ENCODE data around the gene LCN15.
"Not testable (repeated sequence)": the region's sequence is repeated elsewhere in the genome, so short reads cannot be mapped to it uniquely, and the experiment has no call there.

LCN15 gene

DNA sequence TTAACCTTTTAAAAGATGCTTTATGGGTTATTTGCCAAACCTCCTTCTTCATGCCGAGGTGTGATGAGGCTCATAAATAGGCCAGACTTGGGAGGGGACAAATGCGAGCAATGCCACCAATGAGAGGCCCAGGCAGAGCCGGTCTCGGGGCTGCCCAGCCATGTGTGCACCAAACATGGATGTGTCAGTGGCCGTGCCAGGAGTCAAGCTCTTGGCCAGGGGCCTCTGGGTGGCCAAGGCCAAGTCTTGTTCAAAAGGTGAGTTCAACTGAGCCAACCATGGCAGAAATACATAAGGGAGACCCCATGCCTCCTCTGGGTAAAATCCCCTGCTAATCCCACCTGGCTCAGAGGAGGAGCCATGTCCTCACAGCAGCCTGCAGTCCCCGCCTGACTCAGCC, 10.9 kb upstream of the LCN15 start:
- no peak for DNase-seq (ENCODE audit: insufficient read length, low spot score)
- no peak for FAIRE-seq
- no peak for TF ChIP-seq POLR2A (IDR thresholded peaks at IDR 0.05; ENCODE audit: low read depth, low read length)

- TF ChIP-seq POLR2A (IDR thresholded peaks at IDR 0.05; ENCODE audit: low read depth, low read length): no peak
- DNase-seq (ENCODE audit: insufficient read length, low spot score) (no peak), FAIRE-seq (no peak)
Observed at GRCh38 chr9:136774416-136775045, 10.2 kb upstream of the LCN15 start.

- no peak for TF ChIP-seq POLR2A (IDR thresholded peaks at IDR 0.05; ENCODE audit: low read depth, low read length)
- DNase-seq (ENCODE audit: insufficient read length, low spot score) (no peak), FAIRE-seq (no peak)
Observed at GRCh38 chr9:136773386-136774044, 9.2 kb upstream of the LCN15 start.

DNA sequence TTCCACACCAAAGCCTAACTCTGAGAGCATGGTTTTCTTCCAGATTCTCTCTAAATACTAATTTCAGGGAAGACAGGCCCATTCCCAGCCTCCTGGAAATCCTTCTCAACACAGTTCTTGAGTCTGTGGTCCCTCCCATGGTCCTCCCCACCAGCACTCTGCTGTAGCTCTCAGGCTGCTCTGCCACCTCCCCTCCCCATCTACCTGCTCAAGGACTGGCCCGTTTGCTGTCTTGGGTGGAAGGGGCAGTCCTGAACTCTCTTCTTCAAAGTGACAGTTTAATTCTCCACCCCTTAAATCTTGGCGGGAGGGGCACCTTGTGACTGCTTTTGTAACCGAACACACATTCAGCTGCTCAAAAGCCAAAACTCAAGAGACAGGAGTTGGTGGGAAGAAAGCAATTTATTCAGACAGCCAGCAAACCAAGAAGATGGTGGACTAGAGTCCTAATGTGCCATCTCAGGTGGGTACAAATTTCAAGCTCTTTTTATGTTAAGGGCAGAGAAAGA, 7.6 kb upstream of the LCN15 start:
- DNase-seq (ENCODE audit: insufficient read length, low spot score): no peak
- no peak for TF ChIP-seq POLR2A (IDR thresholded peaks at IDR 0.05; ENCODE audit: low read depth, low read length)
- FAIRE-seq: no peak

DNA sequence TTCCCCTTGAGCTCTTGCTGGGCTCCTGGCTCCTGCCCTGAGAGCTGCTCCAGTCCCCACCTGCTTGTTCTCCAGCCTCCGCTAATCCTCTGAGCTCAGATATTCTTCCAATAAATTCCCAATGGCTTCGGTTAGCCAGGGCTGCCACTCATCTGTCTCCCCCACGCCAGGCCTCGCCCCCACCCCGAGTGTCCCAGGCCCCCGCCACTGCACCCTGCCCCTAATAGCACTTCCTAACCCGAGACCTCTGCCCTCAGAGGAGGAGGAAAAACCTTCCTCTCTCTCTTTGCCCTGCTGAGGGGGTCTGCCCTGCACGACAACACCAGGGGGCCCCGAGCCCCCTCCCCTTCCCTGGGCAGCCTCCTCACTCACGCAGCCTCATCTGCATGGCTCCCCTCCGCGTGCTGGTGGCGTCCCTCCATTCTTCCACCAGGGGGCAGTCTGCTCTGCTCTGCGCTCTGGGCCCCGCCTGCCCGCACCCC, 5.4 kb upstream of the LCN15 start:
- FAIRE-seq (no peak), DNase-seq (ENCODE audit: insufficient read length, low spot score) (peak; percentile 89)
- TF ChIP-seq POLR2A (IDR thresholded peaks at IDR 0.05; ENCODE audit: low read depth, low read length): no peak

DNA sequence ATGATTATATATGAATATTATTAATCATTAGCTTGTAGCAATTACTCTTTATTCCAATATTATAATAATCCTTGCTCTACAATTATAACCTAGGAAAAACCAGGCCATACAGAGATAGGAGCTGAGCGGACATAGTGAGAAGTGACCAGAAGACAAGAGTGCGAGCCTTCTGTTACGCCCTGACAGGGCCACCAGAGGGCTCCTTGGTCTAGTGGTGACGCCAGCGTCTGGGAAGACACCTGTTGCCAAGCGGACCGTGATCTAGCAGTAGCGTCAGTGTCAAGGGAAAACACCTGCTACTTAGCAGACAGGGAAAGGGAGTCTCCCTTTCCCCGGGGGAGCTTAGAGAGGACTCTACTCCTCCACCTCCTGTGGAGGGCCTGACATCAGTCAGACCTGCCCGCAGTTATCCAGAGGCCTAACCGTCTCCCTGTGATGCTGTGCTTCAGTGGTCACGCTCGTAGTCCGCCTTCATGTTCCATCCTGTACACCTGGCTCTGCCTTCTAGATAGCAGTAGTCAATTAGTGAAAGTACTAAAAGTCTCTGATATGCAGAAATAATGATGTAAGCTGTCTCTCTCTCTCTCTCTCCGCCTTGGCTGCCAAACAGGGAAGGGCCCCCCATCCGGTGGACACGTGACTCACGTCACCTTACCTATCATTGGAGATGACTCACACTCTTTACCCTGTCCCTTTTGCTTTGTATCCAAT, 2.2 kb upstream of the LCN15 start:
- DNase-seq (ENCODE audit: insufficient read length, low spot score); FAIRE-seq: not testable (repeated sequence)

- not testable (repeated sequence) for FAIRE-seq; DNase-seq (ENCODE audit: insufficient read length, low spot score)
Observed at GRCh38 chr9:136765745-136766409, 1.6 kb upstream of the LCN15 start.

- TF ChIP-seq POLR2A (IDR thresholded peaks at IDR 0.05; ENCODE audit: low read depth, low read length): no peak
- DNase-seq (ENCODE audit: insufficient read length, low spot score) (no peak), FAIRE-seq (no peak)
Observed at GRCh38 chr9:136765041-136765440, 723 bp upstream of the LCN15 start.

GRCh38 chr9:136763649-136764035, 676 bp downstream of the LCN15 start:
- no peak for DNase-seq (ENCODE audit: insufficient read length, low spot score)
- no peak for FAIRE-seq
- no peak for TF ChIP-seq POLR2A (IDR thresholded peaks at IDR 0.05; ENCODE audit: low read depth, low read length)

DNA sequence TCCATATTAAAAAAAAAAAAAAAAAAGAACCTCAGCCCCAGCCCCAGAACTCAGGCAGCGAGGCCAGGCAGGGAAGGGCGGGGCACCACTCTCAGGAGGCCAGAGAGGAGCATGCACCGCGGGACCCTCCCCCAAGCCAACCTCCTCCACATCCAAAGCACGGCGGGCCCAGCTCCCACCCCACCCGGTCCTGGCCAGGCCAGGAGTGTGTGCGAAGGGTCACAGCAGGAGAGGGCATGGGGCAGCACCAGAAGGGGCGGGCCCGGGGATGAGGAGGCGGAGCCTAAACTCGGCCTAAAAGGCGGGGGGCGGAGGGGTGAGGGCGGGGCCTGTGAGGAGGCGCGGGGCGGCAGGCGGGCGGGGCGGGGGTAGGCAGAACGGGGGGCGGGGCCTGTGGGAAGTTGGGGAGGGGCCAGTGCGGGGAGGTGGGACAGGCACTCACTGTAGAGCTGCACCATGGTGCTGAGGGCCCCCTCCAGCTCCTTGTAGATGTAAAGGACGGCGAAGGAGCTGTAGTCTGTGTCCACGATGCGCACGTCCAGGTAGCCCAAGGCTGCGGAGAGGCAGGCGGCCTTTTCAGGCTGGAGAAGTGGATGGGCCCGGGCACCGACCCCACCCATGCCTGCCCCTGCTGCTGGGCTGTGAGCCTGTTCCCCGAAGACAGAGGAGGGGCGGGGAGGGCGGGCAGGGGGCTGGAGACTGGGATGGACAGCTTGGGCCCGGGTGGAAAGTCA, 1.2 kb downstream of the LCN15 start:
- FAIRE-seq: no peak
- no peak for TF ChIP-seq POLR2A (IDR thresholded peaks at IDR 0.05; ENCODE audit: low read depth, low read length)
- DNase-seq (ENCODE audit: insufficient read length, low spot score): peak; percentile 81

DNA sequence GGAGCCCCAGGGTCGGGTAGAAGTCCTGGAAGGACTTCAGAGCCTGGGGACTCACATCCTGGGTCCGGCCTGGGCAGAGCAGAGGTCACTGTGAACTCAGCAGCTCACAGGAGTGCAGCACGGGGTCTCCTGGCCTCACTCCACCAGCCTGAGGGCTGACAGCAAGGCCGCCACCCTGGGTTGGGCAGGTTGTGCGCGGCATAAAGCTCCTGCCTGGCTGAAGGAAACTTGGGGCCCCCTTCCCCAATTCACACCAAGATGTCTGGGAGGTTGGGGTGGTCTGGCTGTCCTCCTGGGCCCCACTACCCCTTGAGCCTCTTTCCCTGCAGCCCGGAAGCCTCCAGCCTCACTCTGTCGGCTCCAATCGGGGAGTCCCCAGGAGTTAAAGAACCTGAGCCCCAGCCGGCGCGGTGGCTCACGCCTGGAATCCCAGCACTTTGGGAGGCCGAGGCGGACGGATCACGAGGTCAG, 2.1 kb downstream of the LCN15 start:
- DNase-seq (ENCODE audit: insufficient read length, low spot score) (no peak), FAIRE-seq (no peak)
- no peak for TF ChIP-seq POLR2A (IDR thresholded peaks at IDR 0.05; ENCODE audit: low read depth, low read length)

GRCh38 chr9:136761545-136761981, 2.8 kb downstream of the LCN15 start:
- no peak for DNase-seq (ENCODE audit: insufficient read length, low spot score)
- FAIRE-seq: no peak

GRCh38 chr9:136760834-136761544, 3.3 kb downstream of the LCN15 start:
- peak; percentile 90 for FAIRE-seq

More at GRCh38 chr9:136761545-136761981, 2.8 kb downstream of the LCN15 start:
- TF ChIP-seq POLR2A (IDR thresholded peaks at IDR 0.05; ENCODE audit: low read depth, low read length): no peak

More at GRCh38 chr9:136760834-136761544, 3.3 kb downstream of the LCN15 start:
- DNase-seq (ENCODE audit: insufficient read length, low spot score): peak; percentile 90

Data from H54 (cell line).